CD14-positive monocyte (primary cell): Measurements from ENCODE around the gene ZNF740. TPM values are rescaled to one million over a fixed set of nuclear protein-coding genes. Genes with fewer than 3 reads are reported as not detected.

Experiments used
- DNase-seq, 3 donors: peaks; one replicate each; pipeline ENCODE4 v3.0.0-alpha.2; 2011 to 2022
- H2AFZ ChIP-seq: 2 replicates; pipeline ENCODE4 v1.6.0; 2012; ENCODE audit warnings: mild to moderate bottlenecking, low read depth, low read length, inconsistent platforms; ENCODE audit not compliant: insufficient read depth, poor library complexity, severe bottlenecking
- H3K27ac ChIP-seq, 2 donors: 1 replicate in 1 of 2; 2 replicates in 1 of 2; pipeline ENCODE4 v1.5.1; 2012 to 2013; ENCODE audit warnings: low read length in 2 of 2, control low read depth in 1 of 2, inconsistent platforms in 1 of 2, low read depth in 1 of 2, mild to moderate bottlenecking in 1 of 2
- H3K27me3 ChIP-seq, 2 donors: one replicate each; pipeline versions ENCODE4 v1.6.0 to v1.6.1; 2011 to 2013; ENCODE audit warnings: low read length in 2 of 2; ENCODE audit not compliant: control insufficient read depth in 2 of 2, insufficient read depth in 2 of 2
- H3K36me3 ChIP-seq, 2 donors: replicated peaks in 1 of 2; 1 replicate in 1 of 2; 2 replicates in 1 of 2; pipeline versions ENCODE4 v1.5.1 to v1.6.1; 2012 to 2013; ENCODE audit warnings: low read length in 2 of 2, control low read depth in 1 of 2, inconsistent platforms in 1 of 2, mild to moderate bottlenecking in 1 of 2; ENCODE audit not compliant: insufficient read depth in 2 of 2, control insufficient read depth in 1 of 2
- H3K4me1 ChIP-seq, 2 donors: 1 replicate in 1 of 2; 2 replicates in 1 of 2; pipeline versions ENCODE4 v1.5.1 to v1.6.1; 2012 to 2013; ENCODE audit warnings: low read length in 2 of 2, control low read depth in 1 of 2, inconsistent platforms in 1 of 2, mild to moderate bottlenecking in 1 of 2, moderate library complexity in 1 of 2; ENCODE audit not compliant: insufficient read depth in 2 of 2, control insufficient read depth in 1 of 2
- H3K4me2 ChIP-seq: replicated peaks from 2 replicates; pipeline ENCODE3; 2012; ENCODE audit warnings: low read length, moderate library complexity, mild to moderate bottlenecking; ENCODE audit not compliant: poor library complexity, severe bottlenecking; ENCODE audit errors: extremely low read depth
- H3K4me3 ChIP-seq, 3 experiments: fragments of 200-600 bp in 1 of 3; sonication (generic) in 1 of 3; replicated peaks in 1 of 3; 1 replicate in 2 of 3; 2 replicates in 1 of 3; pipeline ENCODE4 v1.5.1; 2011 to 2013; ENCODE audit warnings: low read length in 3 of 3, mild to moderate bottlenecking in 3 of 3, control low read depth in 2 of 3, low read depth in 2 of 3, inconsistent platforms in 1 of 3, moderate library complexity in 1 of 3
- H3K79me2 ChIP-seq: 2 replicates; pipeline ENCODE4 v1.6.0; 2012; ENCODE audit warnings: mild to moderate bottlenecking, control low read depth, inconsistent platforms, low read length, moderate library complexity; ENCODE audit not compliant: insufficient read depth
- H3K9ac ChIP-seq: 2 replicates; pipeline ENCODE4 v1.6.0; 2017; ENCODE audit warnings: low read length, mild to moderate bottlenecking; ENCODE audit not compliant: insufficient read depth, poor library complexity, severe bottlenecking
- H3K9me3 ChIP-seq, 2 donors: replicated peaks in 1 of 2; 1 replicate in 1 of 2; 2 replicates in 1 of 2; pipeline versions ENCODE4 v1.5.1 to v1.6.1; 2012 to 2013; ENCODE audit warnings: low read length in 2 of 2, control low read depth in 1 of 2; ENCODE audit not compliant: control insufficient read depth in 1 of 2, insufficient read depth in 1 of 2
- H4K20me1 ChIP-seq: 2 replicates; pipeline ENCODE4 v1.6.0; 2012; ENCODE audit warnings: mild to moderate bottlenecking, low read length, control low read depth, moderate library complexity; ENCODE audit not compliant: insufficient read depth
- H3K27ac Mint-ChIP-seq, 7 donors: one replicate each; pipeline ENCODE4 v1.8.0; 2020; ENCODE audit warnings: mild to moderate bottlenecking in 7 of 7, mixed read lengths in 7 of 7, moderate library complexity in 6 of 7, inconsistent platforms in 2 of 7
- H3K27me3 Mint-ChIP-seq, 3 donors: one replicate each; pipeline ENCODE4 v1.8.0; 2021 to 2022; ENCODE audit warnings: low read depth in 3 of 3, mild to moderate bottlenecking in 3 of 3, mixed read lengths in 3 of 3, moderate library complexity in 3 of 3, inconsistent platforms in 1 of 3
- H3K36me3 Mint-ChIP-seq, 2 donors: one replicate each; pipeline ENCODE4 v1.8.0; 2020; ENCODE audit warnings: mixed read lengths in 2 of 2, inconsistent platforms in 1 of 2, mild to moderate bottlenecking in 1 of 2
- H3K4me1 Mint-ChIP-seq: one replicate; pipeline ENCODE4 v1.8.0; 2020; ENCODE audit warnings: mild to moderate bottlenecking, mixed read lengths
- H3K4me3 Mint-ChIP-seq, 2 donors: one replicate each; pipeline ENCODE4 v1.8.0; 2020; ENCODE audit warnings: mild to moderate bottlenecking in 2 of 2, mixed read lengths in 2 of 2, moderate library complexity in 1 of 2
- H3K9me3 Mint-ChIP-seq, 7 donors: one replicate each; pipeline ENCODE4 v1.8.0; 2020 to 2022; ENCODE audit warnings: mixed read lengths in 7 of 7, mild to moderate bottlenecking in 6 of 7, moderate library complexity in 6 of 7, inconsistent platforms in 2 of 7
- CTCF ChIP-seq: fragments of 200-600 bp; IDR thresholded peaks from one replicate; pipeline ENCODE4 v1.8.0; 2022; ENCODE audit warnings: antibody characterized with exemption, mild to moderate bottlenecking
- WGBS: methylation state at CpG from one replicate; pipeline ENCODE4 v1.1.5; 2013; ENCODE audit warnings: missing lambda C conversion rate; ENCODE audit not compliant: insufficient coverage; 5-methylcytosine and 5-hydroxymethylcytosine counted together
- intact Hi-C, 2 donors: fragments of 100-400 bp; cut with micrococcal nuclease; formaldehyde crosslinking; loops; one replicate each; pipeline versions ENCODE4 v1.15.0 to v1.15.1; 2023
- polyA plus RNA-seq, 3 donors: library from polyadenylated mRNA; depleted of rRNA in 1 of 3; unstranded in 2 of 3; stranded (reverse) in 1 of 3; fragments of 300-500 nt in 2 of 3; fragments of >200 nt in 1 of 3; fragmentation: Illumina TruSeq in 2 of 3; gene quantifications; 1 replicate in 2 of 3; 2 replicates in 1 of 3; pipeline ENCODE4 v1.2.3, GENCODE V29; 2012 to 2021

The ZNF740 gene
- polyA plus RNA-seq, 3 donors: 0.74 to 15.4 (median 1.3) TPM

- under 1% methylated on average over 28 of the region's 53 CpGs for WGBS
- H3K4me3 Mint-ChIP-seq: peak overlapping the region; percentile 91 to 98
- peak overlapping the region; percentile 44 to 97 (median 84) for H3K4me3 ChIP-seq
These were observed 39.6 kb downstream of the ZNF740 start for GRCh38 chr12:53219956-53220693.

More at GRCh38 chr12:53219956-53220693, 39.6 kb downstream of the ZNF740 start:
- H3K9ac ChIP-seq: peak overlapping the region; percentile 45
- Mint-ChIP-seq H3K36me3 (peaks cover 17% of the 10 kb centered on the region in 2 donors), H3K4me1 (peaks cover 79% of the 10 kb centered on the region), H3K9me3 (peaks cover 5 to 9% (median 6%) of the 10 kb centered on the region in 7 donors), H3K27me3 (peaks cover 3 to 18% (median 7%) of the 10 kb centered on the region in 3 donors), H3K27ac (peak overlapping the region; percentile 88 to 100 (median 99))
- peak overlapping the region; percentile 48 to 82 for H3K27ac ChIP-seq
- intact Hi-C loops: loop anchor here (2.0 to 10.0 kb wide), 5 partner anchors 32 to 285 kb away; partner anchors contain the start of genes AAAS (in 1 of the 2), ESPL1 (in 1 of the 2), MYG1 (in 1 of the 2) and NPFF (in 1 of the 2)
- peaks cover 0 to 3% of the 10 kb centered on the region in 2 donors for H3K36me3 ChIP-seq
- H3K79me2 ChIP-seq: peaks cover 21% of the 10 kb centered on the region
- H3K4me2 ChIP-seq: peak overlapping the region; percentile 100
- peaks cover 0 to 7% of the 10 kb centered on the region in 2 donors for H3K9me3 ChIP-seq
- peaks cover 69 to 85% of the 10 kb centered on the region in 2 donors for H3K4me1 ChIP-seq
- DNase-seq: peak; percentile 44 to 52 (median 48)
- TF ChIP-seq CTCF: no peak
- H2AFZ ChIP-seq: peak overlapping the region; percentile 73
- H4K20me1 ChIP-seq: no peaks in the 10 kb centered on the region
- no peaks in the 10 kb centered on the region for H3K27me3 ChIP-seq
